ENCODE results near the gene PRH2. TPM values are rescaled to one million over a fixed set of nuclear protein-coding genes. Genes with fewer than 3 reads are reported as not detected.

The PRH2 gene
- total and polyA plus RNA-seq, 7 donors = not detected

GRCh38 chr12:10952645-10953044 is 23.6 kb downstream of the PRH2 start:
- H3K4me1 ChIP-seq = peaks cover 4% of the 10 kb centered on the region
- no peaks in the 10 kb centered on the region for H3K27me3 ChIP-seq (ENCODE audit: insufficient read depth in 3 of 3, low read length in 2 of 3)
- H3K4me3 ChIP-seq = no peak overlapping the region
- 30 to 41% (median 35%) methylated on average over 4 of the region's 4 CpGs for WGBS, 3 donors
- no peak for TF ChIP-seq CTCF (IDR thresholded peaks at IDR 0.05)
- no peaks in the 10 kb centered on the region for H3K9me3 ChIP-seq
- ATAC-seq (peak in 3 of 4 donors; percentile 83 to 92 (median 83)), DNase-seq (no peak)
- no peak overlapping the region for H3K27ac ChIP-seq
- H3K36me3 ChIP-seq (ENCODE audit: insufficient read depth in 1 of 2, low read depth in 1 of 2) = no peaks in the 10 kb centered on the region
- intact Hi-C loops (cut with DNase I) = no loop called here

- Histone ChIP-seq H3K27me3 (ENCODE audit: insufficient read depth in 3 of 3, low read length in 2 of 3) (no peaks in the 10 kb centered on the region), H3K4me3 (no peak overlapping the region), H3K27ac (no peak overlapping the region), H3K9me3 (no peaks in the 10 kb centered on the region), H3K4me1 (peaks cover 4% of the 10 kb centered on the region), H3K36me3 (ENCODE audit: insufficient read depth in 1 of 2, low read depth in 1 of 2) (no peaks in the 10 kb centered on the region)
- DNase-seq (no peak), ATAC-seq (no peak)
- intact Hi-C loops (cut with DNase I) = no loop called here
- TF ChIP-seq CTCF (IDR thresholded peaks at IDR 0.05) = no peak
These were observed 27.0 kb downstream of the PRH2 start for GRCh38 chr12:10956085-10956484.

- DNase-seq (no peak), ATAC-seq (no peak)
- Histone ChIP-seq H3K27me3 (ENCODE audit: insufficient read depth in 3 of 3, low read length in 2 of 3) (no peaks in the 10 kb centered on the region), H3K36me3 (ENCODE audit: insufficient read depth in 1 of 2, low read depth in 1 of 2) (no peaks in the 10 kb centered on the region), H3K9me3 (no peaks in the 10 kb centered on the region), H3K4me3 (no peak overlapping the region), H3K27ac (no peak overlapping the region), H3K4me1 (peaks cover 4% of the 10 kb centered on the region)
- no peak for TF ChIP-seq CTCF (IDR thresholded peaks at IDR 0.05)
- intact Hi-C loops (cut with DNase I) = no loop called here
These were observed 28.7 kb downstream of the PRH2 start for GRCh38 chr12:10957741-10958140.

DNA sequence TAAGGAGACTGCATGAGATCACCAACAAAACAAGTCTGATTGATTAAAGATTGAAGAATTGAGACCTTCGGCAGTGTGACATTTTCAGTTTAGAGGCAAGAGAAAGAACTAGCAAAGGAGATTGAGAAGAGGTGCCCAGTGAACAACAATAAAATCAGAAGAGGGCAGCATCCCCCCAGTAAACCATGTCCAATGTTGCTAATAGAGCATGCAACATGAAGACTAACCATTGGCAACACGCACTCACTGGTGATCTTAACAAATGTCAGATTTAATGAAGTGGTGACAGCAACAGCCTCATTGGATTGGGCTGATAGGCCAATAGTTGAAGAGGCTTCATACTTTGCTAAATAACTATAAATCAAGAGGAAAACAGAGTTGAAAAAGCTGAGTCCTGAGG is 30.8 kb downstream of the PRH2 start:
- Histone ChIP-seq H3K36me3 (ENCODE audit: insufficient read depth in 1 of 2, low read depth in 1 of 2) (no peaks in the 10 kb centered on the region), H3K27me3 (ENCODE audit: insufficient read depth in 3 of 3, low read length in 2 of 3) (no peaks in the 10 kb centered on the region), H3K27ac (no peak overlapping the region), H3K4me3 (no peak overlapping the region), H3K9me3 (no peaks in the 10 kb centered on the region), H3K4me1 (no peaks in the 10 kb centered on the region)
- ATAC-seq (peak in 2 of 4 donors; percentile 45 to 59), DNase-seq (no peak)
- WGBS, 3 donors = 68 to 91% (median 75%) methylated on average over 2 of the region's 2 CpGs
- intact Hi-C loops (cut with DNase I) = no loop called here
- TF ChIP-seq CTCF (IDR thresholded peaks at IDR 0.05) = no peak

GRCh38 chr12:10960211-10960610 is 31.2 kb downstream of the PRH2 start:
- Histone ChIP-seq H3K4me1 (no peaks in the 10 kb centered on the region), H3K9me3 (no peaks in the 10 kb centered on the region), H3K27me3 (ENCODE audit: insufficient read depth in 3 of 3, low read length in 2 of 3) (no peaks in the 10 kb centered on the region), H3K27ac (no peak overlapping the region), H3K36me3 (ENCODE audit: insufficient read depth in 1 of 2, low read depth in 1 of 2) (no peaks in the 10 kb centered on the region), H3K4me3 (no peak overlapping the region)
- no peak for TF ChIP-seq CTCF (IDR thresholded peaks at IDR 0.05)
- intact Hi-C loops (cut with DNase I) = no loop called here
- WGBS, 3 donors = 71 to 85% (median 74%) methylated on average over 4 of the region's 4 CpGs
- ATAC-seq (no peak), DNase-seq (no peak)

All from psoas muscle (tissue), 8 donors.